Naive thymus-derived CD8-positive, alpha-beta T cell (primary cell): ENCODE results near the gene KCNA5. TPM values are rescaled to one million over a fixed set of nuclear protein-coding genes. Genes with fewer than 3 reads are reported as not detected.

Experiments
- ATAC-seq, 2 donors: fragments of 150-1000 bp; cut with Tn5 transposase in 1 of 2; sonication (Bioruptor Pico), chemical (Tn5 transposase) in 1 of 2; 1 replicate in 1 of 2; 2 replicates in 1 of 2; pipeline ENCODE4 v1.10.0; 2021; ENCODE audit warnings: mild to moderate bottlenecking in 2 of 2, moderate library complexity in 2 of 2
- POLR2A ChIA-PET: fragments of 350-600 bp; sonication (Branson Sonifier 250); formaldehyde crosslinking; loops from one replicate; lab custom pipeline; 2021; ENCODE audit warnings: antibody characterized with exemption; lab: Charles Lee
- DNase-seq, 10 donors: peaks; one replicate each; pipeline versions ENCODE4 v3.0.0 to v3.0.0-alpha.2; 2020 to 2022
- H3K27ac Mint-ChIP-seq, 10 donors: one replicate each; pipeline ENCODE4 v1.8.0; 2020 to 2022; ENCODE audit warnings: mild to moderate bottlenecking in 10 of 10, mixed read lengths in 10 of 10, moderate library complexity in 4 of 10, inconsistent platforms in 1 of 10
- H3K27me3 Mint-ChIP-seq, 5 donors: one replicate each; pipeline ENCODE4 v1.8.0; 2021 to 2022; ENCODE audit warnings: mixed read lengths in 5 of 5
- H3K36me3 Mint-ChIP-seq, 3 donors: one replicate each; pipeline ENCODE4 v1.8.0; 2020 to 2022; ENCODE audit warnings: mixed read lengths in 3 of 3, mild to moderate bottlenecking in 2 of 3, inconsistent platforms in 1 of 3
- H3K4me1 Mint-ChIP-seq, 4 donors: one replicate each; pipeline ENCODE4 v1.8.0; 2021 to 2022; ENCODE audit warnings: mixed read lengths in 4 of 4
- H3K4me3 Mint-ChIP-seq, 10 donors: one replicate each; pipeline ENCODE4 v1.8.0; 2020 to 2022; ENCODE audit warnings: mild to moderate bottlenecking in 10 of 10, mixed read lengths in 10 of 10, moderate library complexity in 6 of 10, inconsistent platforms in 1 of 10
- H3K9me3 Mint-ChIP-seq, 9 donors: one replicate each; pipeline ENCODE4 v1.8.0; 2020 to 2022; ENCODE audit warnings: mixed read lengths in 9 of 9, mild to moderate bottlenecking in 3 of 9, inconsistent platforms in 1 of 9, moderate library complexity in 1 of 9
- polyA plus RNA-seq, 3 donors: library from polyadenylated mRNA; unstranded; fragments of 300-500 nt; fragmentation: Illumina TruSeq; gene quantifications; one replicate each; pipeline ENCODE4 v1.2.3, GENCODE V29; 2021
- total RNA-seq, 8 experiments: library from RNA in 2 of 8; stranded (reverse) in 2 of 8; gene quantifications; one replicate each; pipeline ENCODE4 v1.2.3 and lab custom pipeline; 2021 to 2026

Gene KCNA5
- total RNA-seq = not detected
- polyA plus RNA-seq = not detected
- total RNA-seq (lab: John Stamatoyannopoulos, UW) = 0 reads per million in 6 experiments

GRCh38 chr12:5043589-5044419 lies at the start of gene KCNA5:
Gene KCNA5 (plus strand): TSS chr12:5043879. CDS start chr12:5044148, 269 bp downstream.
- Mint-ChIP-seq H3K4me1 (peaks cover 0 to 3% (median 0%) of the 10 kb centered on the region in 4 donors), H3K27ac (no peak within 1 kb of the TSS), H3K9me3 (peaks cover 0 to 3% (median 0%) of the 10 kb centered on the region in 9 donors), H3K4me3 (peak within 1 kb of the TSS in 1 of 10 donors; percentile 28), H3K27me3 (peaks cover 27 to 65% (median 38%) of the 10 kb centered on the region in 5 donors), H3K36me3 (no peaks in the 10 kb centered on the region)
- POLR2A ChIA-PET = no interaction called here
- no peak for ATAC-seq
- DNase-seq = no peak

- H3K9me3 Mint-ChIP-seq = no peaks in the 10 kb centered on the region
- POLR2A ChIA-PET = no interaction called here
Observed at GRCh38 chr12:4994622-4995021, 49.1 kb upstream of the KCNA5 start.

GRCh38 chr12:4996714-4997113 lies 47.0 kb upstream of the KCNA5 start:
- H3K4me1 Mint-ChIP-seq = no peaks in the 10 kb centered on the region
- peaks cover 8 to 61% (median 34%) of the 10 kb centered on the region in 5 donors for H3K27me3 Mint-ChIP-seq
- ATAC-seq (no peak), DNase-seq (no peak)
- no peaks in the 10 kb centered on the region for H3K9me3 Mint-ChIP-seq
- no peak overlapping the region for H3K27ac Mint-ChIP-seq
- POLR2A ChIA-PET = no interaction called here
- H3K4me3 Mint-ChIP-seq = no peak overlapping the region
- H3K36me3 Mint-ChIP-seq = no peaks in the 10 kb centered on the region

More at GRCh38 chr12:4994622-4995021, 49.1 kb upstream of the KCNA5 start:
- Mint-ChIP-seq H3K4me1 (no peaks in the 10 kb centered on the region), H3K27me3 (peaks cover 10 to 69% (median 35%) of the 10 kb centered on the region in 5 donors), H3K27ac (no peak overlapping the region), H3K4me3 (no peak overlapping the region), H3K36me3 (no peaks in the 10 kb centered on the region)
- DNase-seq = no peak
- no peak for ATAC-seq

GRCh38 chr12:4997939-4998338 lies 45.7 kb upstream of the KCNA5 start:
- no peak overlapping the region for H3K4me3 Mint-ChIP-seq
- ATAC-seq = no peak
- no peaks in the 10 kb centered on the region for H3K4me1 Mint-ChIP-seq
- no peak overlapping the region for H3K27ac Mint-ChIP-seq
- H3K36me3 Mint-ChIP-seq = no peaks in the 10 kb centered on the region
- no peaks in the 10 kb centered on the region for H3K9me3 Mint-ChIP-seq
- no peak for DNase-seq
- POLR2A ChIA-PET = no interaction called here
- peaks cover 7 to 49% (median 27%) of the 10 kb centered on the region in 5 donors for H3K27me3 Mint-ChIP-seq

GRCh38 chr12:5000204-5000603 lies 43.5 kb upstream of the KCNA5 start:
- POLR2A ChIA-PET = no interaction called here
- Mint-ChIP-seq H3K27ac (no peak overlapping the region), H3K4me1 (no peaks in the 10 kb centered on the region), H3K27me3 (peaks cover 17 to 41% (median 35%) of the 10 kb centered on the region in 5 donors), H3K9me3 (no peaks in the 10 kb centered on the region), H3K36me3 (no peaks in the 10 kb centered on the region), H3K4me3 (no peak overlapping the region)
- DNase-seq (no peak), ATAC-seq (no peak)

- POLR2A ChIA-PET = no interaction called here
- DNase-seq (no peak), ATAC-seq (no peak)
- H3K27me3 Mint-ChIP-seq = peaks cover 17 to 39% (median 30%) of the 10 kb centered on the region in 5 donors
- H3K9me3 Mint-ChIP-seq = no peaks in the 10 kb centered on the region
- H3K36me3 Mint-ChIP-seq = no peaks in the 10 kb centered on the region
- no peak overlapping the region for H3K27ac Mint-ChIP-seq
- H3K4me3 Mint-ChIP-seq = no peak overlapping the region
- no peaks in the 10 kb centered on the region for H3K4me1 Mint-ChIP-seq
Observed at GRCh38 chr12:5000658-5001385, 42.9 kb upstream of the KCNA5 start.

- no peak overlapping the region for H3K27ac Mint-ChIP-seq
- H3K9me3 Mint-ChIP-seq = no peaks in the 10 kb centered on the region
- ATAC-seq (no peak), DNase-seq (peak in 2 of 10 donors; percentile 9 to 21)
- H3K27me3 Mint-ChIP-seq = peaks cover 16 to 28% (median 17%) of the 10 kb centered on the region in 5 donors
- no peaks in the 10 kb centered on the region for H3K4me1 Mint-ChIP-seq
- POLR2A ChIA-PET = no interaction called here
- H3K36me3 Mint-ChIP-seq = no peaks in the 10 kb centered on the region
- no peak overlapping the region for H3K4me3 Mint-ChIP-seq
Observed at GRCh38 chr12:5003025-5003666, 40.5 kb upstream of the KCNA5 start.

- Mint-ChIP-seq H3K27ac (no peak overlapping the region), H3K36me3 (no peaks in the 10 kb centered on the region), H3K27me3 (peaks cover 5 to 44% (median 22%) of the 10 kb centered on the region in 5 donors), H3K9me3 (no peaks in the 10 kb centered on the region), H3K4me3 (no peak overlapping the region), H3K4me1 (no peaks in the 10 kb centered on the region)
- DNase-seq (no peak), ATAC-seq (no peak)
- POLR2A ChIA-PET = no interaction called here
Observed at GRCh38 chr12:5008661-5009060, 35.0 kb upstream of the KCNA5 start.

GRCh38 chr12:5010151-5010550 lies 33.5 kb upstream of the KCNA5 start:
- POLR2A ChIA-PET = no interaction called here
- Mint-ChIP-seq H3K27me3 (peaks cover 3 to 49% (median 20%) of the 10 kb centered on the region in 5 donors), H3K9me3 (no peaks in the 10 kb centered on the region), H3K36me3 (no peaks in the 10 kb centered on the region), H3K4me1 (no peaks in the 10 kb centered on the region), H3K4me3 (no peak overlapping the region), H3K27ac (no peak overlapping the region)
- no peak for ATAC-seq
- DNase-seq = no peak

- H3K27ac Mint-ChIP-seq = no peak overlapping the region
- no peaks in the 10 kb centered on the region for H3K4me1 Mint-ChIP-seq
- H3K27me3 Mint-ChIP-seq = peaks cover 4 to 49% (median 14%) of the 10 kb centered on the region in 5 donors
- H3K36me3 Mint-ChIP-seq = no peaks in the 10 kb centered on the region
- no peak overlapping the region for H3K4me3 Mint-ChIP-seq
- H3K9me3 Mint-ChIP-seq = no peaks in the 10 kb centered on the region
- no peak for DNase-seq
- no peak for ATAC-seq
- POLR2A ChIA-PET = no interaction called here
Observed at GRCh38 chr12:5012337-5012736, 31.3 kb upstream of the KCNA5 start.

- H3K27me3 Mint-ChIP-seq = peaks cover 4 to 47% (median 14%) of the 10 kb centered on the region in 5 donors
- H3K4me3 Mint-ChIP-seq = no peak overlapping the region
- H3K27ac Mint-ChIP-seq = no peak overlapping the region
- no peaks in the 10 kb centered on the region for H3K36me3 Mint-ChIP-seq
- no peaks in the 10 kb centered on the region for H3K4me1 Mint-ChIP-seq
- ATAC-seq = no peak
- POLR2A ChIA-PET = no interaction called here
- H3K9me3 Mint-ChIP-seq = no peaks in the 10 kb centered on the region
- no peak for DNase-seq
Observed at GRCh38 chr12:5013266-5013730, 30.4 kb upstream of the KCNA5 start.

- Mint-ChIP-seq H3K4me3 (no peak overlapping the region), H3K27me3 (peaks cover 5 to 40% (median 11%) of the 10 kb centered on the region in 5 donors), H3K27ac (no peak overlapping the region), H3K9me3 (no peaks in the 10 kb centered on the region), H3K36me3 (no peaks in the 10 kb centered on the region), H3K4me1 (no peaks in the 10 kb centered on the region)
- ATAC-seq (no peak), DNase-seq (no peak)
- POLR2A ChIA-PET = no interaction called here
Observed at GRCh38 chr12:5014269-5014668, 29.4 kb upstream of the KCNA5 start.
